Mesendoderm (in vitro differentiated cells): Measurements from ENCODE around the gene WTAP.

Experiments used
- DNase-seq: peaks from one replicate; pipeline ENCODE4 v3.0.0; 2013
- H2AK5ac ChIP-seq: 2 replicates; pipeline ENCODE4 v1.6.1; 2013; ENCODE audit warnings: low read length, inconsistent platforms
- H2BK120ac ChIP-seq: 2 replicates; pipeline ENCODE4 v1.6.1; 2013; ENCODE audit warnings: low read depth, mild to moderate bottlenecking, low read length, moderate library complexity, mixed read lengths
- H2BK15ac ChIP-seq: replicated peaks from 2 replicates; pipeline ENCODE4 v1.6.1; 2013; ENCODE audit warnings: low read depth, mild to moderate bottlenecking, moderate library complexity
- H2BK5ac ChIP-seq: 2 replicates; pipeline ENCODE4 v1.6.1; 2013; ENCODE audit warnings: low read length, inconsistent platforms
- H3K18ac ChIP-seq: 2 replicates; pipeline ENCODE4 v1.6.1; 2013; ENCODE audit warnings: mild to moderate bottlenecking, low read length, mixed read lengths
- H3K23ac ChIP-seq: one replicate; pipeline ENCODE4 v1.6.1; 2013; ENCODE audit warnings: low read length
- H3K27ac ChIP-seq: 2 replicates; pipeline ENCODE4 v1.5.1; 2013; ENCODE audit warnings: low read depth, mild to moderate bottlenecking, inconsistent platforms, low read length, moderate library complexity
- H3K27me3 ChIP-seq: 2 replicates; pipeline ENCODE4 v1.6.1; 2013; ENCODE audit warnings: low read length, control low read depth, mild to moderate bottlenecking, inconsistent platforms; ENCODE audit not compliant: insufficient read depth, poor library complexity
- H3K36me3 ChIP-seq: 2 replicates; pipeline ENCODE4 v1.6.1; 2013; ENCODE audit warnings: low read length, inconsistent platforms; ENCODE audit not compliant: control insufficient read depth, insufficient read depth
- H3K4ac ChIP-seq: one replicate; pipeline ENCODE4 v1.6.1; 2013; ENCODE audit warnings: low read depth, mild to moderate bottlenecking, low read length, moderate library complexity
- H3K4me1 ChIP-seq: 2 replicates; pipeline ENCODE4 v1.6.1; 2013; ENCODE audit warnings: low read depth, low read length, inconsistent platforms; ENCODE audit not compliant: control insufficient read depth
- H3K4me2 ChIP-seq: 2 replicates; pipeline ENCODE4 v1.6.1; 2013; ENCODE audit warnings: low read length
- H3K4me3 ChIP-seq: 2 replicates; pipeline ENCODE4 v1.5.1; 2013; ENCODE audit warnings: mild to moderate bottlenecking, low read length
- H3K56ac ChIP-seq: one replicate; pipeline ENCODE4 v1.6.1; 2013; ENCODE audit warnings: low read length
- H3K79me1 ChIP-seq: 2 replicates; pipeline ENCODE4 v1.6.1; 2013; ENCODE audit warnings: low read length, inconsistent platforms
- H3K79me2 ChIP-seq: 2 replicates; pipeline ENCODE4 v1.6.1; 2013; ENCODE audit warnings: mild to moderate bottlenecking, low read length; ENCODE audit not compliant: control insufficient read depth, insufficient read depth
- H3K9ac ChIP-seq: 2 replicates; pipeline ENCODE4 v1.6.1; 2013; ENCODE audit warnings: low read length, inconsistent platforms
- H4K5ac ChIP-seq: one replicate; pipeline ENCODE4 v1.6.1; 2013; ENCODE audit warnings: low read length
- H4K8ac ChIP-seq: one replicate; pipeline ENCODE4 v1.6.1; 2013; ENCODE audit warnings: low read depth, mild to moderate bottlenecking, control low read depth, low read length, moderate library complexity
- WGBS: extraction: QIAGEN DNeasy Blood & Tissue Kit; methylation state at CpG from one replicate; pipeline ENCODE4 v1.1.7; 2013; ENCODE audit warnings: low lambda C conversion rate, missing lambda C conversion rate; ENCODE audit not compliant: insufficient coverage; ENCODE audit errors: extremely low coverage; 5-methylcytosine and 5-hydroxymethylcytosine counted together

The WTAP gene

GRCh38 chr6:159715166-159715565 lies 12.1 kb upstream of the WTAP start:
- H3K23ac ChIP-seq, result no peak overlapping the region
- no peaks in the 10 kb centered on the region for H3K4me1 ChIP-seq
- DNase-seq, result no peak
- no peak overlapping the region for H2BK120ac ChIP-seq
- no peak overlapping the region for H3K18ac ChIP-seq
- H3K56ac ChIP-seq, result no peak overlapping the region
- H3K4me2 ChIP-seq, result no peak overlapping the region
- no peak overlapping the region for H2AK5ac ChIP-seq
- no peak overlapping the region for H3K9ac ChIP-seq
- no peaks in the 10 kb centered on the region for H3K79me2 ChIP-seq
- no peak overlapping the region for H4K8ac ChIP-seq
- no peaks in the 10 kb centered on the region for H3K27me3 ChIP-seq
- H3K4ac ChIP-seq, result no peak overlapping the region
- H2BK5ac ChIP-seq, result no peak overlapping the region
- H3K36me3 ChIP-seq, result no peaks in the 10 kb centered on the region
- H3K27ac ChIP-seq, result no peak overlapping the region
- no peak overlapping the region for H3K4me3 ChIP-seq
- H4K5ac ChIP-seq, result no peak overlapping the region
- no CpG with 5 or more reads among the region's 3 CpGs for WGBS
- H2BK15ac ChIP-seq, result no peak overlapping the region
- no peaks in the 10 kb centered on the region for H3K79me1 ChIP-seq

DNA sequence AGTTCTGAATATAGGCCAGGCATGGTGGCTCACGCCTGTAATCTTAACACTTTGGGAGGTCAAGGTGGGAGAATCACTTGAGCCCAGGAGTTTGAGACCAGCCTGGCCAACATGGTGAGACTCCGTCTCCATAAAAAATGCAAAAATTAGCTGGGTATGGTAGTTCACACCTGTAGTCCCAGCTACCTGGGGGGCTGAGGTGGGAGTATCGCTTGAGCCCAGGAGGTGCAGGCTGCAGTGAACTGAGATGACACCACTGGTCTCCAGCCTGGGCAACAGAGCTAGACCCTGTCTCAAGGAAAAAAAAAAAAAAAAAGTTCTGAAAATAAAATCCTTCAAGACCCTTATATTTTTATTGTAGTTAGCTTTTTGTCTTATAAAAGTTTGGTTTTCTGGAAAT lies 11.7 kb upstream of the WTAP start:
- H3K9ac ChIP-seq, result no peak overlapping the region
- no peak overlapping the region for H4K8ac ChIP-seq
- H2AK5ac ChIP-seq, result no peak overlapping the region
- no peak overlapping the region for H3K56ac ChIP-seq
- no peak overlapping the region for H2BK5ac ChIP-seq
- H4K5ac ChIP-seq, result no peak overlapping the region
- no peaks in the 10 kb centered on the region for H3K79me2 ChIP-seq
- H3K18ac ChIP-seq, result no peak overlapping the region
- DNase-seq, result no peak
- H2BK120ac ChIP-seq, result no peak overlapping the region
- H3K79me1 ChIP-seq, result no peaks in the 10 kb centered on the region
- H3K27me3 ChIP-seq, result no peaks in the 10 kb centered on the region
- no peak overlapping the region for H3K23ac ChIP-seq
- H2BK15ac ChIP-seq, result no peak overlapping the region
- H3K4me1 ChIP-seq, result no peaks in the 10 kb centered on the region
- no peak overlapping the region for H3K4ac ChIP-seq
- WGBS, result no CpG with 5 or more reads among the region's 3 CpGs
- H3K4me2 ChIP-seq, result no peak overlapping the region
- H3K27ac ChIP-seq, result no peak overlapping the region
- no peak overlapping the region for H3K4me3 ChIP-seq
- H3K36me3 ChIP-seq, result no peaks in the 10 kb centered on the region

- Histone ChIP-seq H3K4ac (no peak overlapping the region), H4K8ac (no peak overlapping the region), H3K4me3 (no peak overlapping the region), H3K23ac (no peak overlapping the region), H3K27me3 (no peaks in the 10 kb centered on the region), H3K9ac (no peak overlapping the region), H4K5ac (no peak overlapping the region), H3K56ac (no peak overlapping the region), H3K36me3 (no peaks in the 10 kb centered on the region), H3K79me2 (no peaks in the 10 kb centered on the region), H2BK5ac (no peak overlapping the region), H3K79me1 (no peaks in the 10 kb centered on the region), H3K4me1 (no peaks in the 10 kb centered on the region), H3K4me2 (no peak overlapping the region), H3K27ac (no peak overlapping the region), H2BK120ac (no peak overlapping the region), H2AK5ac (no peak overlapping the region), H3K18ac (no peak overlapping the region), H2BK15ac (no peak overlapping the region)
- DNase-seq, result no peak
- WGBS, result no CpG with 5 or more reads among the region's 5 CpGs
These were observed 10.8 kb upstream of the WTAP start for GRCh38 chr6:159716247-159717096.

DNA sequence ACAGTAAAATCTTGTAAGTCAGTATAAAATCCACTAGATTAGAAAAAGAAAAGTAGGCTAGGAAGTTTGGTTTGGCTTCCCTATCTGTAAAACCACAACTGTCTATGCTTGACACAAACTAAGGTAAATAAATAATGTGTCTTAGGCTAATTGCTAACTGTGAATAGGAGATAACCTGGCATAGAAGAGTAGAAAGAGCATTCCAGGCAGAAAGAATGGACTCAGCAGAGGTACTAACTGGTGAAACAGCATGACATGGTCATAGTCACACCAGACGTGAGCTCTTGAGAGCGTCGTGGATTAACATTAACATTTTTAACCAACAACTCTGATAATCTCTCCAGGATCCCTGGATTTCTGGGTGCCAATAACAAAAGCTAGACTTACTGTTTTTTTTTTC lies 8.7 kb upstream of the WTAP start:
- peak; percentile 64 for DNase-seq
- no peak overlapping the region for H3K18ac ChIP-seq
- no peak overlapping the region for H2BK5ac ChIP-seq
- WGBS, result no CpG with 5 or more reads among the region's 3 CpGs
- no peak overlapping the region for H3K9ac ChIP-seq
- peaks cover 1% of the 10 kb centered on the region for H3K36me3 ChIP-seq
- H3K79me1 ChIP-seq, result peaks cover 6% of the 10 kb centered on the region
- no peak overlapping the region for H3K27ac ChIP-seq
- no peak overlapping the region for H3K4ac ChIP-seq
- no peak overlapping the region for H2AK5ac ChIP-seq
- no peak overlapping the region for H3K23ac ChIP-seq
- H3K27me3 ChIP-seq, result no peaks in the 10 kb centered on the region
- H4K8ac ChIP-seq, result no peak overlapping the region
- H3K4me2 ChIP-seq, result no peak overlapping the region
- H3K4me3 ChIP-seq, result no peak overlapping the region
- no peak overlapping the region for H2BK15ac ChIP-seq
- H3K79me2 ChIP-seq, result peaks cover 8% of the 10 kb centered on the region
- no peaks in the 10 kb centered on the region for H3K4me1 ChIP-seq
- no peak overlapping the region for H4K5ac ChIP-seq
- no peak overlapping the region for H3K56ac ChIP-seq
- H2BK120ac ChIP-seq, result no peak overlapping the region

- Histone ChIP-seq H3K18ac (no peak overlapping the region), H2BK120ac (no peak overlapping the region), H3K56ac (no peak overlapping the region), H3K36me3 (peaks cover 1% of the 10 kb centered on the region), H3K9ac (no peak overlapping the region), H3K79me1 (peaks cover 6% of the 10 kb centered on the region), H4K8ac (no peak overlapping the region), H2BK15ac (no peak overlapping the region), H4K5ac (no peak overlapping the region), H3K4me2 (no peak overlapping the region), H3K23ac (no peak overlapping the region), H2BK5ac (no peak overlapping the region), H3K4me1 (no peaks in the 10 kb centered on the region), H3K79me2 (peaks cover 9% of the 10 kb centered on the region), H3K27me3 (no peaks in the 10 kb centered on the region), H3K27ac (no peak overlapping the region), H3K4me3 (no peak overlapping the region), H2AK5ac (no peak overlapping the region), H3K4ac (no peak overlapping the region)
- WGBS, result no CpG with 5 or more reads among the region's 7 CpGs
- no peak for DNase-seq
These were observed 8.0 kb upstream of the WTAP start for GRCh38 chr6:159719287-159719686.

DNA sequence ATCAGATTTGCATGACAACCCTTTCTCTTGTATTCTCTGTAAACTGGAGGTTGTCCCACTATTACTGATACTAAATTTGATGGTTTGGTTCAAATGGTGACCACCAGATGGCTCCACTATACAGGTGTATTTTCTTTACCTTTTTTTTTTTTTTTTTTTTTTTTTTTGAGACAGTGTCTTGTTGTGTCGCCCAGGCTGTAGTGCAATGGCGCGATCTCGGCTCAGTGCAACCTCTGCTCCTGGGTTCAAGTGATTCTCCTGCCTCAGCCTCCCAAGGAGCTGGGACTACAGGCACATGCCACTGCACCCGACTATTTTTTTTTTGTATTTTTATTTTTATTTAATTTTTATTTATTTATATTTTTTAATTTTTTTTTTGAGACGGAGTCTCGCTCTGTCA lies 6.6 kb upstream of the WTAP start:
- peak; percentile 73 for DNase-seq
- Histone ChIP-seq H3K79me2 (peaks cover 14% of the 10 kb centered on the region), H3K23ac (no peak overlapping the region), H3K18ac (no peak overlapping the region), H3K36me3 (peaks cover 1% of the 10 kb centered on the region), H2BK15ac (no peak overlapping the region), H3K4me1 (no peaks in the 10 kb centered on the region), H4K5ac (no peak overlapping the region), H2AK5ac (no peak overlapping the region), H3K27ac (no peak overlapping the region), H3K4me3 (no peak overlapping the region), H3K27me3 (no peaks in the 10 kb centered on the region), H2BK5ac (no peak overlapping the region), H3K9ac (no peak overlapping the region), H3K79me1 (peaks cover 6% of the 10 kb centered on the region), H2BK120ac (no peak overlapping the region), H3K4ac (no peak overlapping the region), H3K56ac (no peak overlapping the region), H4K8ac (no peak overlapping the region), H3K4me2 (no peak overlapping the region)
- WGBS, result no CpG with 5 or more reads among the region's 7 CpGs
